HG03571 (cell line): ENCODE results near the gene ACAD9.
"Not testable (repeated sequence)": the region's sequence is repeated elsewhere in the genome, so short reads cannot be mapped to it uniquely, and the experiment has no call there.

Experiments used
- ATAC-seq: cut with Tn5 transposase; IDR thresholded peaks from one replicate; pipeline ENCODE4 v1.9.1; 2021; ENCODE audit not compliant: unreplicated experiment

The ACAD9 gene

DNA sequence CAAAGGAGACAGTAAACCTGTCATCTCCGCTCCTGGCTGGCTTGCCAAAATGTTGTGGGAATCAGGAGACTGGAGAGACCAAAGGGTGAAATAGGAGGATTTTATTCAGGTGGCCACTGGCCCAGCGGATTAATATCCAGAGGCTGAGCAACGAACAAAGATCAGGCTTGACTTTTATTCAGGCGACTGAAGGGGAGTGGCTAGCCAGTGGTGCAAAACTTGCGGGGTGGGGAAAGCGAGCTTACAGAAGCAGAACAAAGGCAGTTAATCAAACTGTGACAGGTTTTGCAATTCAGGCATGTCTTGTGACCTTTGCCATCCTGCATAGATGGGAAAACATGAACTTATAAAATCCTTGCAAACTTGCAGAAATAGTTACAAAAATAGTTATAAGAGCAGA, 19.8 kb upstream of the ACAD9 start:
- no peak for ATAC-seq

- ATAC-seq = no peak
Measured at GRCh38 chr3:128861491-128861890, 17.9 kb upstream of the ACAD9 start.

DNA sequence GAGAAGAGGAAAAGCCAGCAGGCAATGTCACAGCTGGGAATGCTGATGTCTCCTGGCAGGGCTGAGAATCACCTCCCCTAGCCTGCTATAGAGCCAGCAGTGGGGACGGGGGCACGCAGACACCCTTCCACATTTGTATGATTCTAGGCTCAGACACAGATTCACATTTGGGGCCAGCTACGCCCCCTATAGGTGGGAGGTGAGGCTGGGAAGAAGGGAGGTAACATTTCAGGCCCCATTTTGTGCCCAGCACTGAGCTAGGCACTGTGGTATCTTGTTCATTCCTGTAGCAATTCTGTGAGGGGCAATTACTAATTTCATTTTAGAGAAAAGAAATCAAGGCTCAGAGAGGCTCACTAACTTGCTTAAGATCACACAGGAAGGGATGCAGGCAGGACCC, 15.9 kb upstream of the ACAD9 start:
- no peak for ATAC-seq

- no peak for ATAC-seq
Measured at GRCh38 chr3:128864351-128864811, 15.0 kb upstream of the ACAD9 start.

GRCh38 chr3:128864849-128865804, 14.3 kb upstream of the ACAD9 start:
- not testable (repeated sequence) for ATAC-seq

GRCh38 chr3:128867200-128868125, 12.0 kb upstream of the ACAD9 start:
- ATAC-seq = no peak

DNA sequence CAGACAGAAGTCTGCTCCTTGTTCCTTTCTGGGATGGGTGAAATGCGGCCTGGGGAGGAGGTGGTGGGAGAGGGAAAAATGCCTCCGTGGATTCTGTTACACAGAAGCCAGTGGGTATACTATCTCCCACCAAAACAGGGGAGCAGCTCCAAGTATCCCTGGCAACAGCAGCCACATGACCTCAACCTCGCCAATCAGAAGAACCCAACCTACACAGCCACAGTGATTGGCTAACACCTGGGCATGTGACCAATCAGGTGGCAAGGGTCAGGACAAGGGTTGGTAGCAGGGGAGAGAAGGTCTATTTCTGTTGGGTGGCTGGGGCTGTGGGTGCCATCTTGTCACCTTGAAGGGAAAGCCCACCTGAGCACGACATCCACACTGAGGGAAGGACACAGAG, 9.1 kb upstream of the ACAD9 start:
- no peak for ATAC-seq

DNA sequence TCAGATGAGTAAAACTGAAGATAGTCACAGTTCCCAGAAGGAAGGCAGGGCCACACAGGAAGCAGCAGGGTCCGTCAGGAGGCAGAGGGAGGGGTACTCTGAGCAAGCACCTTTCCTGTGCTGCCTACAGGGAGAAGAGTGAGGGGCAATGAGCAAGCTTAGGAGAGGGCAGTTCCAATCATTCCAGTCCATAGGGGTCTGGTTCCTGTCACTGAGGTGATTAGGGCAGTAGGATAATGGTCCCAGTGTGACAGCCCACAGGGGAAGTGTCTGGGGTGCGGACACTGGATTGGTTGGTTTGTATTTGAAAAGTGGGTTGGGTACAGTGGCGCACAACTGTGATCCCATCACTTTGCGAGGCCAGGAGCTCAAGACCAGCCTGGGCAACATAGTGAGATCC, 7.1 kb upstream of the ACAD9 start:
- ATAC-seq = no peak

- no peak for ATAC-seq
Measured at GRCh38 chr3:128872744-128873143, 6.7 kb upstream of the ACAD9 start.

DNA sequence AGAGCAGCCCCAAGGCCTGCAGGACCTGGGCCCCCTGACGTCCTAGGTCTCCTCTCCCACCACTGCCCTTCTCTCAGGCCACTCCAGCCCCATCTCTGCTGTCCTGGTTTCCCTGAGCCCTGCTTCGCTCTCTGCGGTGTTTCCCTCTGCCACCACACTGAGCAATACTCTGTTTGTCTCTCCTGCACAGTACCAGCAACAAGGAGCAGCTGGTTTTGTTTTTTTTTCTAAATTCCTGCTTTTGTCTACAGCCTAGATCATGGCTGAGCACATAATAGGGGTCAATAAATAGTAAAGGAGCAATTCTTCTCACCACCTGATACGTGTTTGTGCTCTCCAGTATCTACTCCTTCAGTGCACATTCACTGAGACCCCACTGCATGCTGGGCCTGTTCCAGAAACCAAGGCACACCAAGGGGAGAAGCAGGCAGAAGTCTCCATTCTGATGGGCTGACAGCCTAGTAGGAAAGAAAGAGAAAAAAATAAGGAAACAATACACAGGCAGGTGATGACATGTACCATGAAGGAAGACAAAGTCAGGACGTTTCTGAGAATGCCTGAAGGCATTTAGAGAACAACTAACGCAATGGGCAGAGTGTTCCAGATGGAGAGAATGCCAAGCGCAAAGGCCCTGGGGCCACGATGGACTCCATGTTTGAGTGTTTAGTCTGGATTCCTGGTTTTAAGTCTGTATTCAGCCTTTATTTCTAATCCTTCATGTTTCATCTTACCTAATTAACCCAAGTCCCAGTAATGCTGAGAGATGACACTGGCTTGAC, 6.0 kb upstream of the ACAD9 start:
- no peak for ATAC-seq

DNA sequence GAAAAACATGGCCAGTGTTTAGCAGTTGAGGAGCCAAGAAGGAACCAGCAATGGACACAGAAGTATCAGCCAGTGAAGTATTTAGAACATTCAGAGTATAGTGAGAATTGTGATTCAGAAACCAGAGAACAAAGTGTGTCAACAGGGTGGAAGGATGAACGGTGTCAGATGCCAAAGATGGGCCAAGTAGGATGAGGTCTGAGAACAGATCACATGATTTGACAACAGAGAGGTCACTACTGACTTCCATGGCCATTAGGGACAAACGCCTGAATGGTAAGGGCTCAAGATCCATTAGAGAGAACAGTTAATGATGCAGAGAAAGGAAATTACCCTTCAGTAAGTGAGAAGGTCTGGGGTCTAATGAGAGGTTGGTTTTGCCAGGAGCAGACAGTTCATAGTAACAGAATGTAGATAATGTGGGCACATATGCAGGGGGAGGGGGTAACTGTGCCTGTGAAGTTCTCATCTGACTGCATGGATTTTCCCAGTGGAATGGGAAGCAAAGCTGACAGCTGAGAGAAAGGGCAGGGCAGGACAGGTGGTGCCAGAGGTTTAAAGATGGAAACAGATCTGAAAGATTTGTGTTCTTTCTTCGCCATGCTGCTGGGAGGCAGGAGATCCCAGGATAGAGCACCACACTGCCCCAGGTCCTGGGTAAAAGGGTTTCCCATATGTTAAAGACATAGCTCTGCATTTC, 4.8 kb upstream of the ACAD9 start:
- ATAC-seq = no peak

DNA sequence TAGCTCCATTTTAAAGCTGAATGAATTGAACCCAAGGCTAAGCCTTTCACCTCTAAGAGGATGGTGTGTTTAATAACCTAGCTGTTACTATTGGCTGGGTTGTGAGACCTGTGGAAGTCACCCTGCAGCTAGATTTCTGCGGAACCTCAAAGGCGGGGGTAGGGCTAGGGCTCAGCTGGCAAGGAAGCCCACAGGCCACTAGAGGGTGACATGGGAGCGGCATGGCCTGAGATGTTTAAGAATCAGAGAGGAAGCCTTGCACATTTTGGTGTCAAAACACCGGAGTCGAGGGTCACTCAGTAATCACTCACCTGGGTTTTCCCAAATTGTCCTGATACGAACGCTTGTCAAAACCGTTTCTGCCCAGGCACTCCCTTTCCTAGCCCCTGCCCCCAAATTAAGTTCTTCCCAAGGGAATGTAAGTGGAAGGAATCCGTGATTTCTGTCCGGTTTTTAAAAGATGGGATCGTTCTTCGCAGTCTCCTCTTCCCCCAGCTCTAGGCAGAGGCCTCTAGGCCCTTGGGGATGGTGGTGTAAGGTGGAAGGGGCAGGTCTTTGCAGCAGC, 3.8 kb upstream of the ACAD9 start:
- ATAC-seq = no peak

DNA sequence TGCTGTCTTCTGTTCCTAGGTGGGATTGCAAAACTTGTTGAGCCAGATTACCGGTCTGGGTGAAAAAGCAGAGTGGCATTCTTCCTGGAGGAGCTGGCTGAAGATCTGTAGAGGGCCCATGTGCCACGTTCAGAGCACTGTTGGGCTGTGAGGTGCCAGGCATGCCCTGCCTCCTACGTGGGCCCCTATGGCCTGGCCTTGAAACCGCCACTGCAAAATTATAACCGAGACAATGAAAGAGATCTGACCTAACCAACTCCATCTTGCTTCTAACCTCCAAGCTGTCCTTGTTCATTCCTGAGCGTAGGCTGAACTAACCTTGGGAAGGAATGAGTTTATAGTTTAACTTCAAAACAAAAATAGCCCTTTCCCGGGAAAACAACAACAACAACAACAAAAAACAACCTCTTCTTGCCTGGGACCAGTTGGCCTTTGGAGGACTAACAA, 1.4 kb upstream of the ACAD9 start:
- ATAC-seq = no peak

GRCh38 chr3:128878556-128879124, 780 bp upstream of the ACAD9 start:
- ATAC-seq = peak; percentile 27

- ATAC-seq = no peak
Measured at GRCh38 chr3:128879991-128880390, 571 bp downstream of the ACAD9 start.

DNA sequence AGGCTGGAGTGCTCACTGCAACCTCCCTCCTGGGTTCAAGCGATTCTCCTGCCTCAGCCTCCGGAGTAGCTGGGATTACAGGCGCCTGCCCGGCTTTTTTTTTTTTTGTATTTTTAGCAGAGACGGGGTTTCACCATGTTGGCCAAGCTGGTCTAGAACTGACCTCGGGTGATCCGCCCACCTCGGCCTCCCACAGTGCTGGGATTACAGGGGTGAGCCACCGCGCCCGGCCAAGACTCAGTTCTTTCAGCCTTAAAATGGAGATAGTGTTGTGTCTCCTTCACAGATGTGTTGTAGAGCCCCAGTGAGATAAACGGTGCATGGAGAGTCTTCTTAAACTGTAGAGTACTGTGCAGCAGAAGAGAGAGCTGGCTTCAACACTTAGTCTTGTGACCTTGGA, 1.0 kb downstream of the ACAD9 start:
- not testable (repeated sequence) for ATAC-seq

DNA sequence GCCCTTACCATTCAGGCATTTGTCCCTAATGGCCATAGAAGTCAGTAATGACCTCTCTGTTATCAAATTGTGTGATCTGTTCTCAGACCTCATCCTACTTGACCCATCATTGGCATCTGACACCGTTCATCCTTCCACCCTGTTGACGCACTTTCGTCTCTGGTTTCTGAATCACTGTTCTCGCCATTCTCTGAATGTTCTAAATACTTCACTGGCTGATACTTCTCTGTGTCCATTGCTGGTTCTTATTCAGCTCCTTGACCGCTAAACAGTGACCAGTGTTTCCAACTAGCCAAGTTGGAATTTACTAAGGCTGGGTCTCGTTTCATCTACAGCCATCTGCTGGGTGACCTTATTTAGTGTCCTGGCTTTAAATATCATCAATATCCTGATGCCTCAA, 2.2 kb downstream of the ACAD9 start:
- no peak for ATAC-seq

DNA sequence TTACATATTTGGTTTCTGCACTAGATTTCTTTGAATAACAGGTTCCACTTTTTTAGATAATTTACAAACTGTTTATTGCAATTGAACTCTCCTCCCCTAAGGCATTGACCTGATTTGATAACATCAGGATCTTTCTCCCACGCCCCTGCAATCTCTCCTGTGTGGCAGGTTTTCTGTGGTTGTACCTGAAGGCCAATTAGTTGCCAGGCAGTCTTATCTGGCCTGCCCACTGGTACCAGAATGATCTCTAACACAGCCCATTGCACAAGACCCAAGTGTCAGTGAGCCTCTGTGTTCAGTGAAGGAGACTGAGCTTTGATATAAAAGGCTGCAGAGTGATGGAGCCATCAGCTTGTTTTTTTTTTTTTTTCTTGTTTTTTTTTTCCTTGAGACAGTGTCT, 3.3 kb downstream of the ACAD9 start:
- no peak for ATAC-seq

GRCh38 chr3:128884992-128885391, 5.6 kb downstream of the ACAD9 start:
- no peak for ATAC-seq
